Transverse colon (tissue), 4 donors: ENCODE results near the gene LIME1. TPM values are rescaled to one million over a fixed set of nuclear protein-coding genes. Genes with fewer than 3 reads are reported as not detected.

Experiments used
- DNase-seq: peaks from one replicate; pipeline ENCODE4 v3.0.0-alpha.2; 2019
- H3K27ac ChIP-seq, 4 donors: fragments of 200-600 bp; sonication (generic); 2 replicates each; pipeline ENCODE4 v1.5.1; 2016 to 2018; ENCODE audit warnings: inconsistent platforms in 4 of 4
- H3K27me3 ChIP-seq: fragments of 200-600 bp; sonication (generic); 2 replicates; pipeline ENCODE4 v1.5.1; 2017; ENCODE audit warnings: inconsistent platforms
- H3K36me3 ChIP-seq, 4 donors: fragments of 200-600 bp; sonication (generic); 2 replicates each; pipeline ENCODE4 v1.5.1; 2017 to 2019; ENCODE audit warnings: inconsistent platforms in 4 of 4
- H3K4me1 ChIP-seq, 4 donors: fragments of 200-600 bp; sonication (generic); 2 replicates each; pipeline ENCODE4 v1.5.1; 2017 to 2020; ENCODE audit warnings: inconsistent platforms in 4 of 4
- H3K4me3 ChIP-seq, 4 donors: fragments of 200-600 bp; sonication (generic); 1 replicate in 1 of 4; 2 replicates in 3 of 4; pipeline versions ENCODE4 v1.5.1 to v1.6.1; 2017 to 2019; ENCODE audit warnings: inconsistent platforms in 4 of 4
- H3K9me3 ChIP-seq, 2 donors: fragments of 200-600 bp; sonication (generic); 2 replicates each; pipeline ENCODE4 v1.5.1; 2017 to 2019; ENCODE audit warnings: inconsistent platforms in 2 of 2
- EP300 ChIP-seq: sonication (generic); formaldehyde crosslinking; IDR thresholded peaks from one replicate; pipeline ENCODE4 v1.6.1; 2017; ENCODE audit warnings: antibody characterized with exemption, low read depth
- POLR2A ChIP-seq: fragments of 450-650 bp; IDR thresholded peaks from one replicate; pipeline ENCODE4 v1.6.1; 2016; ENCODE audit warnings: antibody characterized with exemption, mild to moderate bottlenecking, moderate library complexity
- POLR2AphosphoS5 ChIP-seq, 3 donors: sonication (generic); formaldehyde crosslinking; IDR thresholded peaks; one replicate each; pipeline ENCODE4 v1.6.1; 2016; ENCODE audit warnings: antibody characterized with exemption in 3 of 3
- WGBS, 2 donors: methylation state at CpG; one replicate each; pipeline ENCODE4 v1.1.5; 2018; ENCODE audit warnings: low coverage in 1 of 2; 5-methylcytosine and 5-hydroxymethylcytosine counted together
- in situ Hi-C, 4 donors: fragments of 200-750 bp; cut with MboI; loops; one replicate each; pipeline versions ENCODE4 v1.15.0 to v1.15.1; 2017; ENCODE audit warnings: low sequenced_read_pairs in 3 of 4, low pct_ligation_motif_present in 1 of 4, low pct_unique_long_range_greater_than_20kb in 1 of 4
- intact Hi-C: fragments of 100-400 bp; cut with DNase I; formaldehyde crosslinking; loops from one replicate; pipeline ENCODE4 v1.15.1; 2023; ENCODE audit warnings: low total_unique reads
- total RNA-seq, 4 donors: library from RNA; depleted of rRNA; stranded (reverse); fragments of >200 nt; gene quantifications; one replicate each; pipeline ENCODE4 v1.1.0, GENCODE V29; 2016
- TF ChIP-seq, protein P1 (sequence below), 5 experiments: fragments of 200-600 bp in 3 of 5; fragments of 450-650 bp in 2 of 5; sonication (generic) in 3 of 5; IDR thresholded peaks; 1 replicate in 2 of 5; 2 replicates in 3 of 5; pipeline ENCODE4 v1.5.1; 2016 to 2017; ENCODE audit warnings: antibody characterized with exemption in 5 of 5, inconsistent platforms in 3 of 5, mild to moderate bottlenecking in 2 of 5, moderate library complexity in 1 of 5

The LIME1 gene, protein sequence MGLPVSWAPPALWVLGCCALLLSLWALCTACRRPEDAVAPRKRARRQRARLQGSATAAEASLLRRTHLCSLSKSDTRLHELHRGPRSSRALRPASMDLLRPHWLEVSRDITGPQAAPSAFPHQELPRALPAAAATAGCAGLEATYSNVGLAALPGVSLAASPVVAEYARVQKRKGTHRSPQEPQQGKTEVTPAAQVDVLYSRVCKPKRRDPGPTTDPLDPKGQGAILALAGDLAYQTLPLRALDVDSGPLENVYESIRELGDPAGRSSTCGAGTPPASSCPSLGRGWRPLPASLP
- total RNA-seq: 10 to 100 TPM; 24.4 to 91.1 (median 44.0) TPM

DNA sequence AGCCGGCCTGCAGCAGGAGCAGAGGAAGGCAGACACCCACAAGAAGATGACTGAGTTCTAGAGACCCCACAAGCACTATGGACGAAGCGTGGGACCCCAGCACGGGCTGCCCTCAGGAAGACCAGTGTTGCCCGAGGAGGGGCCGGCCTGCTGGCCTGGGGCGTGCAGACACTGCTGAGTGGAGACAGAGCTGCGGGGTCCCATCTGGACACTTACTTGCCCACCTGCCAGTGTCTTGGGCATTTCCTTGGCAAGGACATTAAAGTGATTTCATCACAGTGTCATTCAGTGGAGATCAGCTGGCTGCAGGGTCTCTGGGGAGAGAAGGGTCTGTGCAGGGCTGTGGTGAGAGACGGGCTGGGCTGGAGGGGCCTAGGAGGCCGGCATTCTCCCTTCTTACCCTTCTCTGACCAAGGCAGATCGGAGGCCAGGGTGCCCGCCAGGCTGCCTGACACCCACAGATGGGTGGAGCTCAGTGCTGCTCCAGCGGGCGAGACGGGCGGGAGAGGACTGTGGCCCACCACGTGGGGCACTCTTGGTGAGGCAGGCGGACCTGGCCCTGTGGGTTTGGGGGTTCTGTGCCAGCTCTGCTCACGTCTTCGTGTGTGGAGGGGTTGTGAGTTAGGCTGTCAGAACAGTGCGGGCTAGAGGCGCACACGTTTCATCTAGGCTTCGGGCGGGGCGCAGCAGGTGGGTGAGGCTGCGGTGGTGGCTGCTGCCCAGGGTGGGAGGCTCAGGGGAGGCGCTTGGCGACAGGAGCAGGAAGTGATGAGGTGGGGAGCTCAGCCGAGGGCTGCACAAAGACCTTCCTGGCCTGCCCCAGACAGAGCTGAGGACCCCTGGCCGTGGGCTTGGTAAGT is at the start of gene LIME1:
TSS of gene LIME1 (plus strand) at position 806 of the 860 bp plus-strand sequence. CDS start 886 bp downstream, outside the sequence.
- 40 to 51% methylated on average over 1 to 28 of the region's 31 CpGs for WGBS, 2 donors
- Histone ChIP-seq H3K27ac (peak within 1 kb of the TSS; percentile 59 to 93 (median 82)), H3K9me3 (no peaks in the 10 kb centered on the region), H3K4me1 (peaks cover 30 to 48% (median 41%) of the 10 kb centered on the region in 4 donors), H3K36me3 (no peaks in the 10 kb centered on the region), H3K27me3 (no peaks in the 10 kb centered on the region), H3K4me3 (peak within 1 kb of the TSS; percentile 9 to 52 (median 26))
- in situ Hi-C loops: no loop called here
- intact Hi-C loops: no loop called here
- DNase-seq: peak; percentile 83
- peak; percentile 16 for TF ChIP-seq POLR2A
- peak in 1 of 3 donors; percentile 26 for TF ChIP-seq POLR2AphosphoS5 (IDR thresholded peaks at IDR 0.05)
- no peak for TF ChIP-seq EP300
- TF ChIP-seq, protein P1, sequence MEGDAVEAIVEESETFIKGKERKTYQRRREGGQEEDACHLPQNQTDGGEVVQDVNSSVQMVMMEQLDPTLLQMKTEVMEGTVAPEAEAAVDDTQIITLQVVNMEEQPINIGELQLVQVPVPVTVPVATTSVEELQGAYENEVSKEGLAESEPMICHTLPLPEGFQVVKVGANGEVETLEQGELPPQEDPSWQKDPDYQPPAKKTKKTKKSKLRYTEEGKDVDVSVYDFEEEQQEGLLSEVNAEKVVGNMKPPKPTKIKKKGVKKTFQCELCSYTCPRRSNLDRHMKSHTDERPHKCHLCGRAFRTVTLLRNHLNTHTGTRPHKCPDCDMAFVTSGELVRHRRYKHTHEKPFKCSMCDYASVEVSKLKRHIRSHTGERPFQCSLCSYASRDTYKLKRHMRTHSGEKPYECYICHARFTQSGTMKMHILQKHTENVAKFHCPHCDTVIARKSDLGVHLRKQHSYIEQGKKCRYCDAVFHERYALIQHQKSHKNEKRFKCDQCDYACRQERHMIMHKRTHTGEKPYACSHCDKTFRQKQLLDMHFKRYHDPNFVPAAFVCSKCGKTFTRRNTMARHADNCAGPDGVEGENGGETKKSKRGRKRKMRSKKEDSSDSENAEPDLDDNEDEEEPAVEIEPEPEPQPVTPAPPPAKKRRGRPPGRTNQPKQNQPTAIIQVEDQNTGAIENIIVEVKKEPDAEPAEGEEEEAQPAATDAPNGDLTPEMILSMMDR (IDR thresholded peaks at IDR 0.05): no peak

DNA sequence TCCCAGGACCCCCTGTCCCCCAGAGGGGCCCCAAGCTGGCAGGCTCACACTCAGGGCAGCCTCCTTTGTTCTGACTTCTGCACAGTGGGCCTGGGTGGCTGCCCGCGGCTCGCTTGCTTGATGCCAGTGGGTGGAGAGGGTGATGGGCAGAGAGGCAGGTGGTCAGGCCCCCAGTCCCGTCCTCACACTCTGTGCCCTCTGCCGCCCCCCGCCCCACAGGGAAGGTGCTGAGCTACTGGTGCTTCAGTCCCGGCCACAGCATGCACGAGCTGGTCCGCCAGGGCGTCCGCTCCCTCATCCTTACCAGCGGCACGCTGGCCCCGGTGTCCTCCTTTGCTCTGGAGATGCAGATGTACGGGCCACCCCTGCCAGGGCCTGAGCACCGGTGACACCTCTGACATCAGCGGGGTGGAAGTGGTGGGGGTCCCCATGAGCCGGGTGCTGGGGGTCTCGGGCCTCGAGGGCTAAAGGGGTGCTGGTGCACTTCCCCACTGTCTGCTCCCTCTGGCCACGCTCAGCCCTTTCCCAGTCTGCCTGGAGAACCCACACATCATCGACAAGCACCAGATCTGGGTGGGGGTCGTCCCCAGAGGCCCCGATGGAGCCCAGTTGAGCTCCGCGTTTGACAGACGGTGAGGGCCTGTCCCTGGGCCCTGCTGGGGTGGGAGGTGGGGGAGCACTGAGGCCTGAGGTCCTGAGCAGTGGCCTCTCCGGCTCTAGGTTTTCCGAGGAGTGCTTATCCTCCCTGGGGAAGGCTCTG is 48.9 kb upstream of the LIME1 start:
- 91% methylated on average over 24 of the region's 29 CpGs; no CpG with 5 or more reads in 1 of the 2 donors for WGBS, 2 donors
- in situ Hi-C loops: no loop called here

DNA sequence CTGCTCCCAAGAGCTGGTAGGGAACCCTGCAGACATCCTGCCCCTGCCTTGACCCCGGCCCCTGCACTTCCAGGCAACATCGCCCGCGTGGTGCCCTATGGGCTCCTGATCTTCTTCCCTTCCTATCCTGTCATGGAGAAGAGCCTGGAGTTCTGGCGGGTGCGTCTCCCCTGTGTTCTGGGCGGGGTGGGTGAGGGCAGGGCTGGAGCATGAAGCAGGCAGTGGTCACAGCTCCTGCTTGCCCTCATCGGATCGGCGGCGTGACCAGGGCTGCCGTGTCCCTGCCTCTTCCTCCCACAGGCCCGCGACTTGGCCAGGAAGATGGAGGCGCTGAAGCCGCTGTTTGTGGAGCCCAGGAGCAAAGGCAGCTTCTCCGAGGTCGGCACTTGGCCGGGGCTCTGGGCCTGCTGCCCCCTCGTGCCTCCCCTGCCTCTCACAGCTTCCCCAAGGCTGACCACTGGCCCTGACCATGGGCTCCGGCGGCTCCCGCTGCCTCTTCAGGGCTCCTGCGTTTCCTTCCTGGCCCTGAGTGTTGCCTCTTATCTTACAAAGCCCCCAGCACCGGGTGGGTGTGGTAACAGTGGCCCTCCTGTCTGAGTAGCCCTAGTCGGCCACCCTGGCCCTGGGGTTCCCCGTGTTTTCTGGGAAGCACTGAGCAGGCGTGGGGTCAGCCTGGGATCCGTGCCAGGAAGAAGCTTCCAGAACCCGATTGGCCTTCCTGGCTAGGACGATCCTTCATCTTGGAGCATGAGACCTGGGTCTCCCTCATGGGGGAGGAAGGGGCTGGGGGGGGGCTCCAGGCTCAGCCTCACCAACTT is 48.0 kb upstream of the LIME1 start:
- H3K4me3 ChIP-seq: no peak overlapping the region
- TF ChIP-seq EP300 (no peak), POLR2A (no peak), POLR2AphosphoS5 (IDR thresholded peaks at IDR 0.05) (peak in 1 of 3 donors; percentile 3)
- TF ChIP-seq, protein P1 (IDR thresholded peaks at IDR 0.05): no peak
- no peaks in the 10 kb centered on the region for H3K9me3 ChIP-seq
- H3K27ac ChIP-seq: peak overlapping the region in 3 of 4 donors; percentile 67 to 80 (median 78)
- H3K36me3 ChIP-seq: no peaks in the 10 kb centered on the region
- in situ Hi-C loops: no loop called here
- intact Hi-C loops: no loop called here
- no peaks in the 10 kb centered on the region for H3K27me3 ChIP-seq
- WGBS, 2 donors: 90% methylated on average over 20 of the region's 31 CpGs; no CpG with 5 or more reads in 1 of the 2 donors
- DNase-seq: no peak
- peaks cover 24 to 61% (median 53%) of the 10 kb centered on the region in 4 donors for H3K4me1 ChIP-seq

More for the DNA sequence above, 48.9 kb upstream of the LIME1 start:
- H3K27ac ChIP-seq: peak overlapping the region; percentile 53 to 80 (median 72)
- H3K4me1 ChIP-seq: peaks cover 24 to 64% (median 56%) of the 10 kb centered on the region in 4 donors
- H3K4me3 ChIP-seq: no peak overlapping the region
- intact Hi-C loops: no loop called here
- no peak for DNase-seq
- no peaks in the 10 kb centered on the region for H3K9me3 ChIP-seq
- TF ChIP-seq POLR2AphosphoS5 (IDR thresholded peaks at IDR 0.05): no peak
- TF ChIP-seq POLR2A: no peak
- no peaks in the 10 kb centered on the region for H3K36me3 ChIP-seq
- H3K27me3 ChIP-seq: no peaks in the 10 kb centered on the region
